HepG2 (cell line): ENCODE results near the gene ARGLU1. TPM values are rescaled to one million over a fixed set of nuclear protein-coding genes. Genes with fewer than 3 reads are reported as not detected.

ENCODE experiments used
- ATF7-NPFF ChIP-seq: sonication (generic); formaldehyde crosslinking; IDR thresholded peaks from 2 replicates; pipeline ENCODE4 v1.8.1; 2023; ENCODE audit warnings: mild to moderate bottlenecking, low read depth, missing genetic modification reagents, moderate library complexity
- BRF2 ChIP-seq: sonication (generic); formaldehyde crosslinking; IDR thresholded peaks from 2 replicates; pipeline ENCODE4 v1.8.1; 2022; ENCODE audit warnings: mild to moderate bottlenecking, missing genetic modification reagents
- KDM2A ChIP-seq: sonication (generic); formaldehyde crosslinking; IDR thresholded peaks from 2 replicates; pipeline ENCODE4 v1.4.0; 2020; ENCODE audit warnings: low read depth, missing genetic modification reagents, borderline replicate concordance
- MNT ChIP-seq: fragments of 450-650 bp; IDR thresholded peaks from 2 replicates; pipeline ENCODE4 v1.6.1; 2016
- NR0B2 ChIP-seq: sonication (generic); formaldehyde crosslinking; IDR thresholded peaks from 2 replicates; pipeline ENCODE4 v1.4.0; 2020; ENCODE audit warnings: mild to moderate bottlenecking, missing genetic modification reagents
- SP140L ChIP-seq: sonication (generic); formaldehyde crosslinking; IDR thresholded peaks from 2 replicates; pipeline ENCODE4 v1.4.0; 2020; ENCODE audit warnings: missing genetic modification reagents, borderline replicate concordance
- SSRP1 ChIP-seq: IDR thresholded peaks from 2 replicates; pipeline ENCODE4 v1.6.1; 2016; ENCODE audit warnings: control low read depth
- ZFP36L1 ChIP-seq: sonication (generic); formaldehyde crosslinking; IDR thresholded peaks from 2 replicates; pipeline ENCODE4 v1.8.0; 2022; ENCODE audit warnings: mild to moderate bottlenecking, missing genetic modification reagents, moderate library complexity
- ZNF281 ChIP-seq: sonication (generic); formaldehyde crosslinking; IDR thresholded peaks from 2 replicates; pipeline ENCODE4 v1.4.0; 2020; ENCODE audit warnings: missing genetic modification reagents, borderline replicate concordance
- ZNF468 ChIP-seq: sonication (generic); formaldehyde crosslinking; IDR thresholded peaks from 2 replicates; pipeline ENCODE4 v1.8.0; 2022; ENCODE audit warnings: mild to moderate bottlenecking, moderate library complexity, missing genetic modification reagents
- ZNF616 ChIP-seq: sonication (generic); formaldehyde crosslinking; IDR thresholded peaks from 2 replicates; pipeline ENCODE4 v1.5.0; 2020; ENCODE audit warnings: low read depth, mild to moderate bottlenecking, missing genetic modification reagents
- ZNF660 ChIP-seq: sonication (generic); formaldehyde crosslinking; IDR thresholded peaks from 2 replicates; pipeline ENCODE4 v1.5.1; 2020; ENCODE audit warnings: mild to moderate bottlenecking, low read depth, missing genetic modification reagents, borderline replicate concordance
- polyA plus RNA-seq, 8 experiments: library from polyadenylated mRNA; depleted of rRNA in 3 of 8; stranded (reverse) in 7 of 8; unstranded in 1 of 8; fragments of >200 nt; fragmentation: Illumina TruSeq in 4 of 8; extraction: Trizol in 4 of 8; gene quantifications; 2 replicates each; pipeline versions ENCODE4 v1.2.1 to v1.2.3, GENCODE V29; 2011 to 2016; ENCODE audit warnings: low read depth in 4 of 8, missing spikeins in 1 of 8, mixed read lengths in 1 of 8; ENCODE audit not compliant: insufficient read depth in 1 of 8
- total RNA-seq, 5 experiments: library from RNA; depleted of rRNA; stranded (reverse); fragments of >200 nt; fragmentation: Illumina TruSeq; extraction: Trizol; gene quantifications; 2 replicates each; pipeline ENCODE4 v1.2.3, GENCODE V29; 2016; ENCODE audit warnings: low read depth in 1 of 5
- TF ChIP-seq, protein P1 (sequence below): IDR thresholded peaks from 2 replicates; pipeline ENCODE4 v1.6.1; 2016; ENCODE audit warnings: low read depth, control low read depth
- TF ChIP-seq, protein P2 (sequence below): sonication (generic); formaldehyde crosslinking; IDR thresholded peaks from 2 replicates; pipeline ENCODE4 v1.5.0; 2020; ENCODE audit warnings: missing genetic modification reagents
- TF ChIP-seq, protein P3 (sequence below): sonication (generic); formaldehyde crosslinking; conservative IDR thresholded peaks from 2 replicates; pipeline ENCODE4 v1.8.0; 2022; ENCODE audit warnings: missing genetic modification reagents
- TF ChIP-seq, protein P4 (sequence below): sonication (generic); formaldehyde crosslinking; IDR thresholded peaks from 2 replicates; pipeline ENCODE4 v1.9.0; 2021; ENCODE audit warnings: missing genetic modification reagents, mild to moderate bottlenecking, borderline replicate concordance

ARGLU1 gene
- total and polyA plus RNA-seq, 2 of the 13 experiments (the other 11 are each of a cell fraction or from before 2014, with no cell fraction given) = 47.1 to 70.6 TPM

DNA sequence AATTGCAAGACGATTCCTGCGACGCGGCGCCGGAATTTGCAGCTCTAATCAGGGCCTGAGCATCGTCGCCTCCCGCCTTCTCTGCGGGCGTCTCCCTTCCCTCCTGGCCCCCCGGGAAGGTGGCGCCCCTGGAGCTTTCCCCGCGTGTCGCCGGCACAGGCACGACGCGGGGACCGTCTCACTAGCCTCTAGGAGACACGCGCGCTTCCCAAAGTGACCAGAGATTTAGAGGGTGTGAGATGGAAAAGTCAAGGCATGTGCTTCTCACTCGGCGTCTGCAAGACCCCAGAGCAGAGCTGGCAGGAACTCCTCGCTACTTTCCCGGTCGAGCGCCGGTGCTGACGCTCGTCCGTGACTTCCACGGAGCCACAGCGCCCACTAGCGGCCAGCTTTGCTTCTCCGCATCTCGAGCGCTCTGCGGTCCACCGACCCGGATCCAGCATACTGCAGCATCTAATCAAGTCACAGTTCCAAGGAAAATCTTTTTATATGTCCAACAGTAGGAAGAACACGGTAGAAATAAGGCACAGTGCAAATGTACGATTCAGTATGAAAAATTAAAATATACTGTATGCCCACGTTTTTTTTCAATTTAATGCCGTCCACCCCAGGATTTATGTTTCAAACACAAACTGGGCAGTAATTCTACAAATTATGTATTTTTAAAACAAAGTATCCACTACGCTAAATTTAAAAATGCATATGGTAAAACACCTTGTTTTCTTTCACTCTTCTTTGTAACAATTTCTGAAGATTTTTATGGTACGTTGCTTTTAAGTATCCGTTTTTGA lies 31.5 kb downstream of the ARGLU1 start (continued):
- TF ChIP-seq, protein P1, sequence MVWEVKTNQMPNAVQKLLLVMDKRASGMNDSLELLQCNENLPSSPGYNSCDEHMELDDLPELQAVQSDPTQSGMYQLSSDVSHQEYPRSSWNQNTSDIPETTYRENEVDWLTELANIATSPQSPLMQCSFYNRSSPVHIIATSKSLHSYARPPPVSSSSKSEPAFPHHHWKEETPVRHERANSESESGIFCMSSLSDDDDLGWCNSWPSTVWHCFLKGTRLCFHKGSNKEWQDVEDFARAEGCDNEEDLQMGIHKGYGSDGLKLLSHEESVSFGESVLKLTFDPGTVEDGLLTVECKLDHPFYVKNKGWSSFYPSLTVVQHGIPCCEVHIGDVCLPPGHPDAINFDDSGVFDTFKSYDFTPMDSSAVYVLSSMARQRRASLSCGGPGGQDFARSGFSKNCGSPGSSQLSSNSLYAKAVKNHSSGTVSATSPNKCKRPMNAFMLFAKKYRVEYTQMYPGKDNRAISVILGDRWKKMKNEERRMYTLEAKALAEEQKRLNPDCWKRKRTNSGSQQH (CRISPR knock-in tag) = no peak
- TF ChIP-seq SP140L (CRISPR knock-in tag) (no peak), ZNF660 (CRISPR knock-in tag) (no peak), NR0B2 (CRISPR knock-in tag) (0 out of 2 replicates have a peak, but pooled peaks have one; percentile 5), ZNF281 (CRISPR knock-in tag) (no peak), ZNF616 (CRISPR knock-in tag) (no peak), BRF2 (no peak; the same call in 1 of the 2 replicates), KDM2A (CRISPR knock-in tag) (peak; percentile 93), ZFP36L1 (CRISPR knock-in tag) (no peak), ZNF468 (CRISPR knock-in tag) (no peak), MNT (no peak), ATF7-NPFF (no peak), SSRP1 (CRISPR knock-in tag) (no peak)
- TF ChIP-seq, protein P2, sequence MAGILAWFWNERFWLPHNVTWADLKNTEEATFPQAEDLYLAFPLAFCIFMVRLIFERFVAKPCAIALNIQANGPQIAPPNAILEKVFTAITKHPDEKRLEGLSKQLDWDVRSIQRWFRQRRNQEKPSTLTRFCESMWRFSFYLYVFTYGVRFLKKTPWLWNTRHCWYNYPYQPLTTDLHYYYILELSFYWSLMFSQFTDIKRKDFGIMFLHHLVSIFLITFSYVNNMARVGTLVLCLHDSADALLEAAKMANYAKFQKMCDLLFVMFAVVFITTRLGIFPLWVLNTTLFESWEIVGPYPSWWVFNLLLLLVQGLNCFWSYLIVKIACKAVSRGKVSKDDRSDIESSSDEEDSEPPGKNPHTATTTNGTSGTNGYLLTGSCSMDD (CRISPR knock-in tag) = no peak
- TF ChIP-seq, protein P3, sequence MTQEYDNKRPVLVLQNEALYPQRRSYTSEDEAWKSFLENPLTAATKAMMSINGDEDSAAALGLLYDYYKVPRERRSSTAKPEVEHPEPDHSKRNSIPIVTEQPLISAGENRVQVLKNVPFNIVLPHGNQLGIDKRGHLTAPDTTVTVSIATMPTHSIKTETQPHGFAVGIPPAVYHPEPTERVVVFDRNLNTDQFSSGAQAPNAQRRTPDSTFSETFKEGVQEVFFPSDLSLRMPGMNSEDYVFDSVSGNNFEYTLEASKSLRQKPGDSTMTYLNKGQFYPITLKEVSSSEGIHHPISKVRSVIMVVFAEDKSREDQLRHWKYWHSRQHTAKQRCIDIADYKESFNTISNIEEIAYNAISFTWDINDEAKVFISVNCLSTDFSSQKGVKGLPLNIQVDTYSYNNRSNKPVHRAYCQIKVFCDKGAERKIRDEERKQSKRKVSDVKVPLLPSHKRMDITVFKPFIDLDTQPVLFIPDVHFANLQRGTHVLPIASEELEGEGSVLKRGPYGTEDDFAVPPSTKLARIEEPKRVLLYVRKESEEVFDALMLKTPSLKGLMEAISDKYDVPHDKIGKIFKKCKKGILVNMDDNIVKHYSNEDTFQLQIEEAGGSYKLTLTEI (CRISPR knock-in tag) = no peak
- TF ChIP-seq, protein P4, sequence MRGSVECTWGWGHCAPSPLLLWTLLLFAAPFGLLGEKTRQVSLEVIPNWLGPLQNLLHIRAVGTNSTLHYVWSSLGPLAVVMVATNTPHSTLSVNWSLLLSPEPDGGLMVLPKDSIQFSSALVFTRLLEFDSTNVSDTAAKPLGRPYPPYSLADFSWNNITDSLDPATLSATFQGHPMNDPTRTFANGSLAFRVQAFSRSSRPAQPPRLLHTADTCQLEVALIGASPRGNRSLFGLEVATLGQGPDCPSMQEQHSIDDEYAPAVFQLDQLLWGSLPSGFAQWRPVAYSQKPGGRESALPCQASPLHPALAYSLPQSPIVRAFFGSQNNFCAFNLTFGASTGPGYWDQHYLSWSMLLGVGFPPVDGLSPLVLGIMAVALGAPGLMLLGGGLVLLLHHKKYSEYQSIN = no peak
